Panc1 (cell line): ENCODE results near the gene TIRAP.
"Not testable (repeated sequence)": the region's sequence is repeated elsewhere in the genome, so short reads cannot be mapped to it uniquely, and the experiment has no call there.

Experiments
- POLR2AphosphoS5 ChIP-seq: IDR thresholded peaks from 2 replicates; pipeline ENCODE4 v1.6.1; 2012; ENCODE audit warnings: mild to moderate bottlenecking, low read depth, low read length, moderate library complexity
- TF ChIP-seq, protein P1 (sequence below): fragments of 450-650 bp; IDR thresholded peaks from 2 replicates; pipeline ENCODE4 v1.5.1; 2017; ENCODE audit warnings: mild to moderate bottlenecking

DNA sequence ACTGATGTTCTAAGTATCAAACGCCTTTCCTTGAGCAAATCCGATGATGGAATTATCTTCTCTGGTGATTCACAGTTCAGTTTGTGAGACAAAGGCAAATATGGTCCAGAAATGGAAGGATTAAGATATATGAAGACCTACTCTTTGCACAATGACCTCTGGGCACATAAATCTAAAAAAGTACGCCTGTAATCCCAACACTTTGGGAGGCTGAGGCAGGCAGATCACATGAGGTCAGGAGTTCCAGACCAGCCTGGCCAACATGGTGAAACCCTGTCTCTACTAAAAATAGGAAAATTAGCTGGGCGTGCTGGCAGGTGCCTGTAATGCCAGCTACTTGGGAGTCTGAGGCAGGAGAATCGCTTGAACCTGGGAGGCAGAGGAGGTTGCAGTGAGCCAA, 27.4 kb upstream of the TIRAP start:
- TF ChIP-seq, protein P1, sequence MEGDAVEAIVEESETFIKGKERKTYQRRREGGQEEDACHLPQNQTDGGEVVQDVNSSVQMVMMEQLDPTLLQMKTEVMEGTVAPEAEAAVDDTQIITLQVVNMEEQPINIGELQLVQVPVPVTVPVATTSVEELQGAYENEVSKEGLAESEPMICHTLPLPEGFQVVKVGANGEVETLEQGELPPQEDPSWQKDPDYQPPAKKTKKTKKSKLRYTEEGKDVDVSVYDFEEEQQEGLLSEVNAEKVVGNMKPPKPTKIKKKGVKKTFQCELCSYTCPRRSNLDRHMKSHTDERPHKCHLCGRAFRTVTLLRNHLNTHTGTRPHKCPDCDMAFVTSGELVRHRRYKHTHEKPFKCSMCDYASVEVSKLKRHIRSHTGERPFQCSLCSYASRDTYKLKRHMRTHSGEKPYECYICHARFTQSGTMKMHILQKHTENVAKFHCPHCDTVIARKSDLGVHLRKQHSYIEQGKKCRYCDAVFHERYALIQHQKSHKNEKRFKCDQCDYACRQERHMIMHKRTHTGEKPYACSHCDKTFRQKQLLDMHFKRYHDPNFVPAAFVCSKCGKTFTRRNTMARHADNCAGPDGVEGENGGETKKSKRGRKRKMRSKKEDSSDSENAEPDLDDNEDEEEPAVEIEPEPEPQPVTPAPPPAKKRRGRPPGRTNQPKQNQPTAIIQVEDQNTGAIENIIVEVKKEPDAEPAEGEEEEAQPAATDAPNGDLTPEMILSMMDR: not testable (repeated sequence)
- TF ChIP-seq POLR2AphosphoS5: not testable (repeated sequence)
